M059J (cell line): Measurements from ENCODE around the gene FBRS. TPM values are rescaled to one million over a fixed set of nuclear protein-coding genes. Genes with fewer than 3 reads are reported as not detected.
A peak's percentile ranks its signal among the peaks of the same experiment; 100 is the strongest.

Source experiments
- DNase-seq: peaks from one replicate; pipeline ENCODE4 v3.0.0-alpha.2; 2012; ENCODE audit warnings: low read depth
- total RNA-seq: library from RNA; depleted of rRNA; stranded (reverse); fragments of >200 nt; shearing (Covaris generic); gene quantifications from 2 replicates; pipeline ENCODE4 v1.2.3, GENCODE V29; 2014

FBRS gene
- total RNA-seq, 1 experiment from 2014 or later: 14.2 TPM

GRCh38 chr16:30644334-30644830 lies 13.8 kb upstream of the FBRS start:
- no peak for DNase-seq

- no peak for DNase-seq
Measured at GRCh38 chr16:30645727-30646126, 12.5 kb upstream of the FBRS start.

GRCh38 chr16:30647274-30647571 lies 11.0 kb upstream of the FBRS start:
- DNase-seq: no peak

GRCh38 chr16:30649725-30650368 lies 8.4 kb upstream of the FBRS start:
- no peak for DNase-seq

GRCh38 chr16:30650369-30651123 lies 7.7 kb upstream of the FBRS start, which contains the start of gene PRR14:
Gene PRR14, plus strand, starts transcription at chr16:30650960. Its CDS starts 686 bp downstream, at chr16:30651646.
- DNase-seq: peak; percentile 99

GRCh38 chr16:30651124-30652004 lies 6.9 kb upstream of the FBRS start:
- DNase-seq: peak; percentile 66

- no peak for DNase-seq
Measured at GRCh38 chr16:30652005-30652296, 6.3 kb upstream of the FBRS start.

- DNase-seq: no peak
Measured at GRCh38 chr16:30652718-30653117, 5.5 kb upstream of the FBRS start.

- no peak for DNase-seq
Measured at GRCh38 chr16:30654856-30655255, 3.4 kb upstream of the FBRS start.

- no peak for DNase-seq
Measured at GRCh38 chr16:30655815-30656347, 2.4 kb upstream of the FBRS start.

- DNase-seq: no peak
Measured at GRCh38 chr16:30656388-30656787, 1.8 kb upstream of the FBRS start.

- DNase-seq: peak; percentile 73
Measured at GRCh38 chr16:30656974-30657865, 1.0 kb upstream of the FBRS start.

- DNase-seq: peak; percentile 91
Measured at GRCh38 chr16:30658731-30659506, 688 bp downstream of the FBRS start.

GRCh38 chr16:30659507-30660423 lies 1.5 kb downstream of the FBRS start:
- no peak for DNase-seq

- DNase-seq: no peak
Measured at GRCh38 chr16:30660424-30661261, 2.4 kb downstream of the FBRS start.

- DNase-seq: no peak
Measured at GRCh38 chr16:30662449-30662848, 4.2 kb downstream of the FBRS start.

- no peak for DNase-seq
Measured at GRCh38 chr16:30663038-30663437, 4.8 kb downstream of the FBRS start.

GRCh38 chr16:30663820-30664219 lies 5.6 kb downstream of the FBRS start:
- DNase-seq: no peak
